ENCODE results near the gene ZNF418.
"Not testable (repeated sequence)": the region's sequence is repeated elsewhere in the genome, so short reads cannot be mapped to it uniquely, and the experiment has no call there.

The ZNF418 gene

GRCh38 chr19:57934820-57935665 lies at the start of gene ZNF418:
Gene ZNF418, minus strand, starts transcription at chr19:57935402. Its CDS starts 1,580 bp downstream, at chr19:57933822.
- no peak for DNase-seq

GRCh38 chr19:57978586-57979289 lies 43.5 kb upstream of the ZNF418 start:
- DNase-seq, result no peak

GRCh38 chr19:57974434-57974833 lies 39.2 kb upstream of the ZNF418 start, which contains the start of gene C19orf18:
Gene C19orf18, minus strand, starts transcription at chr19:57974534. Its CDS starts 102 bp downstream, at chr19:57974432.
- no peak for DNase-seq

GRCh38 chr19:57964761-57965160 lies 29.6 kb upstream of the ZNF418 start:
- DNase-seq, result no peak

- DNase-seq, result no peak
These were observed 26.6 kb upstream of the ZNF418 start for GRCh38 chr19:57961785-57962184.

- no peak for DNase-seq
These were observed 19.8 kb upstream of the ZNF418 start for GRCh38 chr19:57954996-57955395.

- DNase-seq, result no peak
These were observed 14.5 kb upstream of the ZNF418 start for GRCh38 chr19:57949702-57950101.

- DNase-seq, result no peak
These were observed 14.1 kb upstream of the ZNF418 start for GRCh38 chr19:57949296-57949695.

- peak; percentile 95 for DNase-seq
These were observed 12.4 kb upstream of the ZNF418 start, which contains the start of gene ZNF256 for GRCh38 chr19:57947419-57948134. Gene ZNF256, minus strand, starts transcription at chr19:57947706. Its CDS starts 232 bp downstream, at chr19:57947474.

GRCh38 chr19:57947088-57947418 lies 11.9 kb upstream of the ZNF418 start:
- no peak for DNase-seq

GRCh38 chr19:57946316-57946715 lies 11.1 kb upstream of the ZNF418 start:
- no peak for DNase-seq

- no peak for DNase-seq
These were observed 6.4 kb upstream of the ZNF418 start for GRCh38 chr19:57941593-57941992.

- DNase-seq, result no peak
These were observed 529 bp upstream of the ZNF418 start for GRCh38 chr19:57935731-57936130.

GRCh38 chr19:57927587-57927986 lies 7.6 kb downstream of the ZNF418 start:
- DNase-seq, result no peak

- DNase-seq, result peak; percentile 94
These were observed 18.8 kb downstream of the ZNF418 start, which contains the start of gene ZNF417 for GRCh38 chr19:57916168-57916995. Gene ZNF417, minus strand, starts transcription at chr19:57916592. Its CDS starts 181 bp downstream, at chr19:57916411.

GRCh38 chr19:57914531-57914930 lies 20.7 kb downstream of the ZNF418 start:
- no peak for DNase-seq

GRCh38 chr19:57907394-57907793 lies 27.8 kb downstream of the ZNF418 start:
- no peak for DNase-seq

GRCh38 chr19:57905258-57905657 lies 29.9 kb downstream of the ZNF418 start:
- no peak for DNase-seq

GRCh38 chr19:57903618-57904184 lies 31.5 kb downstream of the ZNF418 start:
- no peak for DNase-seq

- no peak for DNase-seq
These were observed 34.9 kb downstream of the ZNF418 start for GRCh38 chr19:57900311-57900710.

- DNase-seq, result not testable (repeated sequence)
These were observed 44.5 kb downstream of the ZNF418 start for GRCh38 chr19:57890706-57891105.
